Measurements from ENCODE around the gene CRTC1.

CRTC1 gene

GRCh38 chr19:18644196-18645034, 39.1 kb upstream of the CRTC1 start:
- ATAC-seq = no peak
- TF ChIP-seq ARNTL (CRISPR knock-in tag; IDR thresholded peaks at IDR 0.05; ENCODE audit: borderline replicate concordance, low read depth) (no peak), ZNF8 (CRISPR knock-in tag; IDR thresholded peaks at IDR 0.05) (no peak), OSR1 (CRISPR knock-in tag; IDR thresholded peaks at IDR 0.05) (no peak), ZC3H10 (CRISPR knock-in tag; IDR thresholded peaks at IDR 0.05) (no peak)

- ATAC-seq = no peak
- TF ChIP-seq TOX (CRISPR knock-in tag; IDR thresholded peaks at IDR 0.05; ENCODE audit: borderline replicate concordance) (no peak), ZC3H10 (CRISPR knock-in tag; IDR thresholded peaks at IDR 0.05) (no peak), ZNF565 (CRISPR knock-in tag; conservative IDR thresholded peaks at IDR 0.05; ENCODE audit: low read depth) (no peak), CSRNP3 (CRISPR knock-in tag; IDR thresholded peaks at IDR 0.05) (no peak), PPARA (CRISPR knock-in tag; IDR thresholded peaks at IDR 0.05; ENCODE audit: borderline replicate concordance) (no peak), ZNF8 (CRISPR knock-in tag; IDR thresholded peaks at IDR 0.05) (no peak), CSDC2 (CRISPR knock-in tag; IDR thresholded peaks at IDR 0.05) (no peak), ZFP3 (CRISPR knock-in tag; IDR thresholded peaks at IDR 0.05) (no peak), ARNTL (CRISPR knock-in tag; IDR thresholded peaks at IDR 0.05; ENCODE audit: borderline replicate concordance, low read depth) (no peak), POU6F1 (CRISPR knock-in tag; IDR thresholded peaks at IDR 0.05; ENCODE audit: borderline replicate concordance, low read depth) (no peak), ZNF70 (CRISPR knock-in tag; IDR thresholded peaks at IDR 0.05) (no peak), OSR1 (CRISPR knock-in tag; IDR thresholded peaks at IDR 0.05) (no peak), CREB5 (CRISPR knock-in tag; IDR thresholded peaks at IDR 0.05; ENCODE audit: low read depth) (no peak)
These were observed 38.4 kb upstream of the CRTC1 start for GRCh38 chr19:18645035-18645511.

GRCh38 chr19:18646535-18647370, 36.7 kb upstream of the CRTC1 start:
- no peak for ATAC-seq
- TF ChIP-seq TCF4 (CRISPR knock-in tag; IDR thresholded peaks at IDR 0.05; ENCODE audit: borderline replicate concordance) (no peak), BACH2 (CRISPR knock-in tag; IDR thresholded peaks at IDR 0.05; ENCODE audit: borderline replicate concordance) (no peak), ZC3H10 (CRISPR knock-in tag; IDR thresholded peaks at IDR 0.05) (no peak), PPARA (CRISPR knock-in tag; IDR thresholded peaks at IDR 0.05; ENCODE audit: borderline replicate concordance) (no peak)

- ATAC-seq = no peak
- TF ChIP-seq SNAI2 (CRISPR knock-in tag; IDR thresholded peaks at IDR 0.05) (no peak), ESRRG (CRISPR knock-in tag; IDR thresholded peaks at IDR 0.05) (no peak), ZC3H10 (CRISPR knock-in tag; IDR thresholded peaks at IDR 0.05) (no peak), RARB (CRISPR knock-in tag; IDR thresholded peaks at IDR 0.05) (no peak), PPARA (CRISPR knock-in tag; IDR thresholded peaks at IDR 0.05; ENCODE audit: borderline replicate concordance) (no peak), ZFP3 (CRISPR knock-in tag; IDR thresholded peaks at IDR 0.05) (no peak), CREB5 (CRISPR knock-in tag; IDR thresholded peaks at IDR 0.05; ENCODE audit: low read depth) (no peak), ISL1 (CRISPR knock-in tag; IDR thresholded peaks at IDR 0.05) (no peak), TSHZ2 (CRISPR knock-in tag; IDR thresholded peaks at IDR 0.05) (no peak), POU6F1 (CRISPR knock-in tag; IDR thresholded peaks at IDR 0.05; ENCODE audit: borderline replicate concordance, low read depth) (no peak)
These were observed 36.1 kb upstream of the CRTC1 start for GRCh38 chr19:18647371-18647767.

Measured in SK-N-SH treated with all-trans-retinoic acid at 6 μM for 48 hours (cell line).